ENCODE data around the gene NCAPG. TPM values are rescaled to one million over a fixed set of nuclear protein-coding genes. Genes with fewer than 3 reads are reported as not detected.

Gene NCAPG
- 22.2 and 87.8 TPM in 2 replicates for total RNA-seq

GRCh38 chr4:17810260-17811077, at the start of gene NCAPG, which contains the start of gene DCAF16:
Gene NCAPG, plus strand, starts transcription at chr4:17810979. Its CDS starts 99 bp downstream, at chr4:17811078.
Gene DCAF16, minus strand, starts transcription at chr4:17810757. Its CDS starts 6,616 bp downstream, at chr4:17804141.

GRCh38 chr4:17781300-17782287, 29.2 kb upstream of the NCAPG start, which contains the start of gene FAM184B:
Gene FAM184B, minus strand, starts transcription at chr4:17781621. Its CDS starts 322 bp downstream, at chr4:17781299.

Other genes starting within 250 kb of the NCAPG start
- 89.1 and 116 TPM in 2 replicates for gene LAP3, start 233.8 kb upstream of the NCAPG start, total RNA-seq
- 13.6 and 14.1 TPM in 2 replicates for gene MED28, start 196.3 kb upstream of the NCAPG start, total RNA-seq
- gene FAM184B, start 29.4 kb upstream of the NCAPG start, total RNA-seq: under 0.01 TPM in 1 of 2 replicates, not detected in the other
- 20.4 and 22.5 TPM in 2 replicates for gene DCAF16, start 222 bp upstream of the NCAPG start, total RNA-seq
- gene LCORL, start 210.8 kb downstream of the NCAPG start, total RNA-seq: 15.2 and 18.0 TPM in 2 replicates